PC-9 (cell line): ENCODE measurements around the gene NARF.

Source experiments
- EZH2 ChIP-seq: fragments of 200-600 bp; sonication (generic); IDR thresholded peaks from 2 replicates; pipeline ENCODE4 v1.8.0; 2017; ENCODE audit warnings: antibody characterized with exemption, low read depth
- TF ChIP-seq, protein P1 (sequence below): fragments of 200-600 bp; sonication (generic); conservative IDR thresholded peaks from 2 replicates; pipeline ENCODE4 v1.6.1; 2017; ENCODE audit warnings: mixed run types, antibody characterized with exemption, mild to moderate bottlenecking, moderate library complexity

DNA sequence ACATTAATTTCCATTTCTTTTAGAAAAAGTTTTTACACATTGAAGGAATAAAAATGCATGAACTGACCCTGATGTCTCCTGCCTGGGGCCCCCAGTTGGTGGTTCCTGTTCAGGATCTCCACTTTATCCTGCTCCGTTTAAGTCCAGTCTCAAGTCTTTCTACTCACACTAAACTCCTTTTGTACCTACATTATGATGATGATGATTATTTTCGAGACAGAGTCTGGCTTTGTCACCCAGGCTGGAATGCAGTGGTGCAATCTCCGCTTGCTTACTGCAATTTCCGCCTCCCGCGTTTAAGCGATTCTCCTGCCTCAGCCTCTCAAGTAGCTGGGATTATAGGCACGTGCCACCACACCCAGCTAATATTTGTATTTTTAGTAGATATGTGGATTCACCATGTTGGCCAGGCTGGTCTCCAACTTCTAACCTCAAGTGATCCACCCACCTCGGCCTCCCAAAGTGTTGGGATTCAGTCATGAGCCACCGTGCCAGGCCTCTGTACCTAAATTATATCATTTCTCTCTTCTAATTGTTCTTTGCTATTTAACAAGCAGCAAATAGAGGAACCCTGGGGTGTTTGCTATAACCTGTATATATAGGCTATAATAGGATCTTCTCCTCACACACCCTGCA is 58.8 kb downstream of the NARF start:
- TF ChIP-seq, protein P1, sequence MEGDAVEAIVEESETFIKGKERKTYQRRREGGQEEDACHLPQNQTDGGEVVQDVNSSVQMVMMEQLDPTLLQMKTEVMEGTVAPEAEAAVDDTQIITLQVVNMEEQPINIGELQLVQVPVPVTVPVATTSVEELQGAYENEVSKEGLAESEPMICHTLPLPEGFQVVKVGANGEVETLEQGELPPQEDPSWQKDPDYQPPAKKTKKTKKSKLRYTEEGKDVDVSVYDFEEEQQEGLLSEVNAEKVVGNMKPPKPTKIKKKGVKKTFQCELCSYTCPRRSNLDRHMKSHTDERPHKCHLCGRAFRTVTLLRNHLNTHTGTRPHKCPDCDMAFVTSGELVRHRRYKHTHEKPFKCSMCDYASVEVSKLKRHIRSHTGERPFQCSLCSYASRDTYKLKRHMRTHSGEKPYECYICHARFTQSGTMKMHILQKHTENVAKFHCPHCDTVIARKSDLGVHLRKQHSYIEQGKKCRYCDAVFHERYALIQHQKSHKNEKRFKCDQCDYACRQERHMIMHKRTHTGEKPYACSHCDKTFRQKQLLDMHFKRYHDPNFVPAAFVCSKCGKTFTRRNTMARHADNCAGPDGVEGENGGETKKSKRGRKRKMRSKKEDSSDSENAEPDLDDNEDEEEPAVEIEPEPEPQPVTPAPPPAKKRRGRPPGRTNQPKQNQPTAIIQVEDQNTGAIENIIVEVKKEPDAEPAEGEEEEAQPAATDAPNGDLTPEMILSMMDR: no peak
- no peak for TF ChIP-seq EZH2
